Upper lobe of right lung (tissue), 1 donor: Measurements from ENCODE around the gene RFC2. TPM values are rescaled to one million over a fixed set of nuclear protein-coding genes. Genes with fewer than 3 reads are reported as not detected.
"Not testable (repeated sequence)": the region's sequence is repeated elsewhere in the genome, so short reads cannot be mapped to it uniquely, and the experiment has no call there.

Source experiments
- ATAC-seq: fragments of 200-7000 bp; cut with Tn5 transposase; one replicate; pipeline ENCODE4 v1.9.1; 2020; ENCODE audit warnings: mild to moderate bottlenecking, moderate library complexity
- DNase-seq: peaks from one replicate; pipeline ENCODE4 v3.0.0-alpha.2; 2020
- H3K27ac ChIP-seq: fragments of 200-600 bp; one replicate; pipeline ENCODE4 v1.8.0; 2022
- H3K27me3 ChIP-seq: fragments of 200-600 bp; one replicate; pipeline ENCODE4 v1.8.0; 2022; ENCODE audit warnings: mild to moderate bottlenecking
- H3K36me3 ChIP-seq: fragments of 200-600 bp; one replicate; pipeline ENCODE4 v1.8.0; 2022
- H3K4me1 ChIP-seq: fragments of 200-600 bp; one replicate; pipeline ENCODE4 v1.8.0; 2022
- H3K4me3 ChIP-seq: fragments of 200-600 bp; one replicate; pipeline ENCODE4 v1.8.0; 2022; ENCODE audit warnings: mild to moderate bottlenecking
- H3K9me3 ChIP-seq: fragments of 200-600 bp; one replicate; pipeline ENCODE4 v1.8.0; 2022
- intact Hi-C: fragments of 100-400 bp; cut with DNase I; formaldehyde crosslinking; loops from one replicate; pipeline ENCODE4 v1.11.0; 2022
- total RNA-seq: library from RNA; stranded (reverse); fragmentation: NEBNext Ultra II Directional; extraction: Animal tissue kit (Norgen Biotek cat#: 25700); gene quantifications from one replicate; pipeline ENCODE4 v1.2.1, GENCODE V29; 2021
- TF ChIP-seq, protein P1 (sequence below): fragments of 200-600 bp; IDR thresholded peaks from one replicate; pipeline ENCODE4 v1.8.0; 2022; ENCODE audit warnings: antibody characterized with exemption
- donor health status: DM: no; HTN: yes; CAD: no; lungs with severe emphysema.

RFC2 gene
- total RNA-seq, 1 donor from 2014 or later, result 16.3 TPM

DNA sequence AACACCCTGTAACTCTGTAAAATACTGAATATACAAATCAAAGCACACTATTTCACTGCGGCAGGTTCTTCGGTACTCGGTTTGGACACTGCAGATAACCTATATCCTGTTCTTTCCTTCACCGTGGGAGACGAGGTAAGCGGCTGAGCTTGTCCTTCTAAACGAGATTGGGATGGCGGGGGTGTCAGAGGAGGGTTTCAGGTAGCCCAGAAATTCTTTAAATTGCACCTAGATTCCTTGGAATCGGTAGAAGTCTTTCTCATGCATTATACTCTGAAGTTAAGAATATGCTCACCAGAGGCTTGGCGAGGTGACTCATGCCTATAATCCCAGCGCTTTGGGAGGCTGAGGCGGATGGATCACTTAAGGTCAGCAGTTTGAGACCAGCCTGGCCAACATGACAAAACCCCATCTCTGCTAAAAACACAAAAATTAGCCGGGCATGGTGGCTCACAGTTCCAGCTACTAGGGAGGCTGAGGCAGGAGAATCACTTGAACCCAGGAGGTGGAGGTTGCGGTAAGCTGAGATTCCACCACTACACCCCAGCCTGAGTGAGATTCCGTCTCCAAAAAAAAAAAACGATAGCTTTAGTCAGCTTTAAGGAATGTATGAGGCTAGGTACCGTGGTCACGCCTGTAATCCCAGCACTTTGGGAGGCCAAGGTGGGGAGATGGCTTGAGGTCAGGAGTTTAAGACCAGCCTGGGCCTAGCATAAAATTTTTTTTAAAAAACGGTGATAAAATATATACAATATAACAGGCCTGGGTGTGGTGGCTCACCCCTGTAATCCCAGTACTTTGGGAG is 54.4 kb downstream of the RFC2 start:
- Histone ChIP-seq H3K4me3 (no peak overlapping the region), H3K27me3 (no peaks in the 10 kb centered on the region), H3K36me3 (peaks cover 20% of the 10 kb centered on the region), H3K4me1 (no peaks in the 10 kb centered on the region), H3K9me3 (no peaks in the 10 kb centered on the region), H3K27ac (no peak overlapping the region)
- no peak for ATAC-seq
- DNase-seq, result peak; percentile 20
- TF ChIP-seq, protein P1, sequence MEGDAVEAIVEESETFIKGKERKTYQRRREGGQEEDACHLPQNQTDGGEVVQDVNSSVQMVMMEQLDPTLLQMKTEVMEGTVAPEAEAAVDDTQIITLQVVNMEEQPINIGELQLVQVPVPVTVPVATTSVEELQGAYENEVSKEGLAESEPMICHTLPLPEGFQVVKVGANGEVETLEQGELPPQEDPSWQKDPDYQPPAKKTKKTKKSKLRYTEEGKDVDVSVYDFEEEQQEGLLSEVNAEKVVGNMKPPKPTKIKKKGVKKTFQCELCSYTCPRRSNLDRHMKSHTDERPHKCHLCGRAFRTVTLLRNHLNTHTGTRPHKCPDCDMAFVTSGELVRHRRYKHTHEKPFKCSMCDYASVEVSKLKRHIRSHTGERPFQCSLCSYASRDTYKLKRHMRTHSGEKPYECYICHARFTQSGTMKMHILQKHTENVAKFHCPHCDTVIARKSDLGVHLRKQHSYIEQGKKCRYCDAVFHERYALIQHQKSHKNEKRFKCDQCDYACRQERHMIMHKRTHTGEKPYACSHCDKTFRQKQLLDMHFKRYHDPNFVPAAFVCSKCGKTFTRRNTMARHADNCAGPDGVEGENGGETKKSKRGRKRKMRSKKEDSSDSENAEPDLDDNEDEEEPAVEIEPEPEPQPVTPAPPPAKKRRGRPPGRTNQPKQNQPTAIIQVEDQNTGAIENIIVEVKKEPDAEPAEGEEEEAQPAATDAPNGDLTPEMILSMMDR, result no peak
- intact Hi-C loops, result no loop called here

DNA sequence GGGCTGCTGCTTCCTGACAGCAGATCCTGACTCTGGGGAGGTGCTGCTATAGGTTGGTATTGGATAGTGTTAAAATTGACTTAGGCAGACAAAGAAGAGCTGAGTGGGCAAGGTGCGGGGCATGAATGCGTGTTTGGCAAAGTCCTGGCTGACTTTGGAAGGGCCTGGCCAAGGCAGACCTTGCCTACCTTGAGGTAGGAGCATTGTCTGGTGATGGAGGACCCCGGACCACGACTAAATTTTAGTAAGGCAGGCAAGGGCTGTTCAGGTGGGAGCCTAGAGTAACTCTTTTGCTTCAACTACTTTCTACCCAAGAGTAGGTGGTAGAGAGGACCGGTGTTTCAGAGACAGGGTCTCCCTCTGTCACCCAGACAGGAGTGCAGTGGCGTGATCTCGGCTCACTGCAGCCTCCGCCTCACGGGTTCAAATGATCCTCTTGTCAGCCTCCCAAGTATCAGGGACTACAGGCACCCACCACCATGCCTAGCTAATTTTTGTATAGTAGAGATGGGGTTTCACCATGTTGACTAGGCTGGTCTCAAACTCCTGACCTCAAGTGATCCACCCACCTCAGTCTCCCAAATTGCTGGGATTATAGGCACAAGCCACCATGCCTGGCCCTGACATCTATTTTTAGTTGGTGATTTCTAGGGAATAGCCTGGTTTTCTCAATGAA is 56.6 kb downstream of the RFC2 start:
- H3K4me1 ChIP-seq, result no peaks in the 10 kb centered on the region
- ATAC-seq (no peak), DNase-seq (peak; percentile 21)
- H3K9me3 ChIP-seq, result no peaks in the 10 kb centered on the region
- TF ChIP-seq, protein P1, result no peak
- H3K4me3 ChIP-seq, result no peak overlapping the region
- H3K27me3 ChIP-seq, result no peaks in the 10 kb centered on the region
- intact Hi-C loops, result no loop called here
- peaks cover 42% of the 10 kb centered on the region for H3K36me3 ChIP-seq
- no peak overlapping the region for H3K27ac ChIP-seq

- peaks cover 56% of the 10 kb centered on the region for H3K36me3 ChIP-seq
- ATAC-seq, H3K27ac ChIP-seq, H3K4me3 ChIP-seq, intact Hi-C loops, H3K9me3 ChIP-seq, H3K27me3 ChIP-seq, H3K4me1 ChIP-seq: not testable (repeated sequence)
- peak; percentile 47 for DNase-seq
Observed at GRCh38 chr7:74195968-74196654, 58.1 kb downstream of the RFC2 start.

GRCh38 chr7:74195139-74195860 is 58.9 kb downstream of the RFC2 start:
- DNase-seq, result peak; percentile 19
- H3K36me3 ChIP-seq, result peaks cover 64% of the 10 kb centered on the region
- ATAC-seq, result peak; percentile 43
- H3K27me3 ChIP-seq, intact Hi-C loops, H3K27ac ChIP-seq, H3K4me1 ChIP-seq, H3K4me3 ChIP-seq, H3K9me3 ChIP-seq: not testable (repeated sequence)

GRCh38 chr7:74194686-74195085 is 59.5 kb downstream of the RFC2 start:
- no peak for ATAC-seq
- intact Hi-C loops, result no loop called here
- H3K4me1 ChIP-seq, result no peaks in the 10 kb centered on the region
- no peak overlapping the region for H3K4me3 ChIP-seq
- TF ChIP-seq, protein P1, result no peak
- no peak overlapping the region for H3K27ac ChIP-seq
- H3K9me3 ChIP-seq, result no peaks in the 10 kb centered on the region
- H3K27me3 ChIP-seq, result no peaks in the 10 kb centered on the region
- peak; percentile 33 for DNase-seq
- peaks cover 71% of the 10 kb centered on the region for H3K36me3 ChIP-seq

DNA sequence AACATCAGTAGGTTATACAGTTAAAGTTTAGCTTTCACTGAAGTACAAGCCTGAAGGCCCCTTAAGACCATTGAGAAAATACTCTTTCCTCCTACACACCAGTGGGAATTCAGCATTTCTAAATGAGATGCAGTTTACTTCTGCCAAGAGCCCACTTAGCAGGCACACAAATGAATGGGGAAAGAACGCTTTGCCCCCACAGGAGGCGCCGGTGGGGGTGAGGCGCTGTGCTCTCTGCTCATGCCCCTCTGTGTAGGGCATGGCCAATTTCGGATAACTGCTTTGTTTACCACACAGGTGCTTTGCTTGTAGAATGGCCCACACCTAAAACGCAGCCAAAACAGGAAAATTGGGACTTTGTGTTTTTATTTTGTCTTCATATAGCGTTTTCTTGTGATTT is 60.3 kb downstream of the RFC2 start:
- ATAC-seq, result no peak
- Histone ChIP-seq H3K27me3 (no peaks in the 10 kb centered on the region), H3K4me3 (no peak overlapping the region), H3K4me1 (peaks cover 4% of the 10 kb centered on the region), H3K27ac (no peak overlapping the region), H3K9me3 (no peaks in the 10 kb centered on the region), H3K36me3 (peaks cover 78% of the 10 kb centered on the region)
- no peak for DNase-seq
- TF ChIP-seq, protein P1, result no peak
- intact Hi-C loops, result no loop called here
